ENCODE measurements around the gene DAGLB.
"Not testable (repeated sequence)": the region's sequence is repeated elsewhere in the genome, so short reads cannot be mapped to it uniquely, and the experiment has no call there.

Gene DAGLB

GRCh38 chr7:6423942-6424701 is 23.6 kb downstream of the DAGLB start:
- no peak for DNase-seq

- DNase-seq, result no peak
Observed at GRCh38 chr7:6422926-6423632, 24.7 kb downstream of the DAGLB start.

- DNase-seq, result no peak
Observed at GRCh38 chr7:6422095-6422494, 25.7 kb downstream of the DAGLB start.

- DNase-seq, result no peak
Observed at GRCh38 chr7:6420680-6421079, 27.1 kb downstream of the DAGLB start.

GRCh38 chr7:6419310-6419773 is 28.4 kb downstream of the DAGLB start:
- no peak for DNase-seq

GRCh38 chr7:6417408-6417807 is 30.3 kb downstream of the DAGLB start:
- no peak for DNase-seq

- no peak for DNase-seq
Observed at GRCh38 chr7:6416516-6417145, 31.1 kb downstream of the DAGLB start.

GRCh38 chr7:6413637-6414036 is 34.1 kb downstream of the DAGLB start:
- DNase-seq, result no peak

- DNase-seq, result no peak
Observed at GRCh38 chr7:6409944-6410693, 37.6 kb downstream of the DAGLB start.

- no peak for DNase-seq
Observed at GRCh38 chr7:6409091-6409490, 38.7 kb downstream of the DAGLB start.

- DNase-seq, result no peak
Observed at GRCh38 chr7:6407434-6407833, 40.3 kb downstream of the DAGLB start.

- DNase-seq, result no peak
Observed at GRCh38 chr7:6406121-6406520, 41.6 kb downstream of the DAGLB start.

GRCh38 chr7:6403907-6404306 is 43.8 kb downstream of the DAGLB start:
- DNase-seq, result no peak

GRCh38 chr7:6402741-6403140 is 45.0 kb downstream of the DAGLB start:
- DNase-seq, result no peak

- DNase-seq, result no peak
Observed at GRCh38 chr7:6402041-6402440, 45.7 kb downstream of the DAGLB start.

GRCh38 chr7:6401536-6401935 is 46.2 kb downstream of the DAGLB start:
- DNase-seq, result no peak

GRCh38 chr7:6400243-6401105 is 47.3 kb downstream of the DAGLB start:
- DNase-seq, result not testable (repeated sequence)

GRCh38 chr7:6399351-6399750 is 48.4 kb downstream of the DAGLB start:
- DNase-seq, result no peak

- no peak for DNase-seq
Observed at GRCh38 chr7:6398943-6399342, 48.8 kb downstream of the DAGLB start.

GRCh38 chr7:6397759-6398495 is 49.8 kb downstream of the DAGLB start:
- not testable (repeated sequence) for DNase-seq

- no peak for DNase-seq
Observed at GRCh38 chr7:6395898-6396595, 51.7 kb downstream of the DAGLB start.

All from NCI-H524 treated with DMSO at 0.1 percent for 48 hours (cell line).